ENCODE measurements around the gene PDE11A. TPM values are rescaled to one million over a fixed set of nuclear protein-coding genes. Genes with fewer than 3 reads are reported as not detected.

Gene PDE11A
- total and polyA plus RNA-seq, 2 of the 8 experiments (the other 6 are each of a cell fraction or from before 2014, with no cell fraction given) = 0.19 to 0.23 TPM

DNA sequence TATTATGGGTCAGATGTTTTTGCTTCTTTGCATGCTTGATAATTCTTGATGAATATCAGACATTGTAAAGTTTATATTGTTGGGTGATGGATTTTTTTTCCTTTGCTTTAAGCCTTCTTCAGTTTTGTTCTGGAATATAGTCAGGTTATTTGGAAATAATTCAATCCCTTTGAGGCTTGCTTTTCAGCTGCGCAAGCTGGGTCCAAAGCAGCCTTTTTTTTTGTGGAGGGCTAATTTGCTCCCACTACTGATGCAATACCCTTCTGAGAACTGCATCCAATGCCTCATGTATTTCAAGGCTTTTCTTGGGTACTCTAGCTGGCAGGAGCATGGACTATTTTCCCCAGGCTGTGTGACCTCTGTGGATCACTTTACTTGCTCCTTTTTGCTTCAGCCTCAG, 434.1 kb downstream of the PDE11A start:
- Histone ChIP-seq H2BK12ac (ENCODE audit: low read depth, low read length) (no peak overlapping the region), H2AFZ (ENCODE audit: low read length) (no peak overlapping the region), H3K4me3 (ENCODE audit: extremely low read depth in 1 of 4, insufficient read depth in 2 of 4, low read depth in 3 of 4, low read length in 4 of 4) (no peak overlapping the region), H3K9me3 (ENCODE audit: insufficient read depth in 2 of 2, low read depth in 1 of 2, low read length in 1 of 2) (peaks cover 0 to under 1% of the 10 kb centered on the region in 2 experiments; a peak in 1 of 4 replicates), H3K56ac (replicated peaks; ENCODE audit: insufficient read length, low read depth, low read length) (no peak overlapping the region), H4K8ac (ENCODE audit: extremely low read depth, insufficient read depth, low read length) (no peak overlapping the region), H2BK5ac (ENCODE audit: low read depth, low read length) (no peak overlapping the region), H2BK120ac (replicated peaks; ENCODE audit: low read depth, low read length) (no peak overlapping the region), H3K23ac (ENCODE audit: insufficient read length) (no peak overlapping the region), H3K18ac (ENCODE audit: extremely low read depth, low read length) (no peak overlapping the region), H3K4ac (replicated peaks; ENCODE audit: insufficient read length, low read depth, low read length) (no peak overlapping the region), H2AK5ac (ENCODE audit: low read depth, low read length) (no peak overlapping the region), H3K36me3 (ENCODE audit: control insufficient read depth in 2 of 4, insufficient read depth in 4 of 4, low read length in 3 of 4) (no peaks in the 10 kb centered on the region; a peak in 1 of 8 replicates), H3K27me3 (replicated peaks in 1 of 4; ENCODE audit: control insufficient read depth in 3 of 4, extremely low read depth in 1 of 4, insufficient read depth in 3 of 4, low read length in 3 of 4) (peaks cover 0 to 2% (median 0%) of the 10 kb centered on the region in 4 experiments; a peak in 2 of 7 replicates), H3K27ac (ENCODE audit: low read depth, low read length) (no peak overlapping the region), H4K5ac (ENCODE audit: insufficient read length, low read depth, low read length) (no peak overlapping the region), H3K4me1 (replicated peaks in 1 of 4; ENCODE audit: control insufficient read depth in 3 of 4, insufficient read depth in 4 of 4, low read length in 3 of 4) (peaks cover 0 to 4% (median 1%) of the 10 kb centered on the region in 4 experiments; a peak in 2 of 7 replicates), H2BK20ac (ENCODE audit: low read length) (no peak overlapping the region), H3K79me1 (ENCODE audit: low read depth, low read length) (no peaks in the 10 kb centered on the region), H2BK15ac (ENCODE audit: low read length) (no peak overlapping the region), H3K14ac (ENCODE audit: insufficient read length) (no peak overlapping the region), H3K9ac (replicated peaks in 1 of 4; ENCODE audit: extremely low read depth in 1 of 4, low read depth in 3 of 4, low read length in 3 of 4) (no peak overlapping the region), H4K20me1 (replicated peaks in 1 of 2; ENCODE audit: control insufficient read depth in 1 of 2, insufficient read depth in 2 of 2, low read length in 2 of 2) (no peaks in the 10 kb centered on the region), H3K23me2 (ENCODE audit: low read depth, low read length) (no peaks in the 10 kb centered on the region), H3K4me2 (ENCODE audit: insufficient read depth in 1 of 2, low read depth in 2 of 2, low read length in 2 of 2) (no peak overlapping the region), H4K91ac (replicated peaks; ENCODE audit: insufficient read length, low read length) (no peak overlapping the region), H3K79me2 (ENCODE audit: control insufficient read depth in 1 of 2, insufficient read depth in 2 of 2, low read length in 2 of 2) (no peaks in the 10 kb centered on the region)
- ChIA-PET POLR2A (ENCODE audit: partially characterized antibody) (interaction anchor here (0.6 to 1.0 kb wide), 2 partner anchors 10 to 55 kb away, joined by 3 read pairs; no protein-coding TSS in a partner anchor), CTCF (ENCODE audit: partially characterized antibody) (interaction anchor here (1.3 kb wide), 1 partner anchor 64 kb away, joined by 3 read pairs; no protein-coding TSS in a partner anchor)
- WGBS, 2 experiments (ENCODE audit: extremely low coverage in 1 of 2, insufficient coverage in 1 of 2, insufficient read length in 1 of 2, insufficient replicate concordance in 2 of 2, low coverage in 1 of 2, low lambda C conversion rate in 2 of 2, missing lambda C conversion rate in 1 of 2) = 93% methylated on average over 1 of the region's 1 CpG; no CpG with 5 or more reads in 1 of the 2 experiments
- DNase-seq (ENCODE audit: low read depth in 1 of 2, low spot score in 2 of 2) (no peak), FAIRE-seq (no peak)
- TF ChIP-seq SIRT6 (IDR thresholded peaks at IDR 0.05; ENCODE audit: low read length) = no peak
- no peak for TF ChIP-seq CHD1 (IDR thresholded peaks at IDR 0.05; ENCODE audit: low read depth, low read length)
- TF ChIP-seq SP2 (IDR thresholded peaks at IDR 0.05; ENCODE audit: low read length) = no peak
- no peak for TF ChIP-seq EP300 (IDR thresholded peaks at IDR 0.05; ENCODE audit: borderline replicate concordance in 1 of 2, low read depth in 2 of 2, low read length in 2 of 2)
- TF ChIP-seq TCF12 (IDR thresholded peaks at IDR 0.05; ENCODE audit: low read depth, low read length) = no peak
- no peak for TF ChIP-seq ASH2L (IDR thresholded peaks at IDR 0.05; ENCODE audit: low read length)
- no peak for TF ChIP-seq TAF7 (optimal IDR thresholded peaks at IDR 0.05; ENCODE audit: borderline replicate concordance, low read depth, low read length)
- TF ChIP-seq KDM4A (IDR thresholded peaks at IDR 0.05; ENCODE audit: low read depth, low read length, severe bottlenecking) = no peak
- TF ChIP-seq RXRA (IDR thresholded peaks at IDR 0.05; ENCODE audit: insufficient read depth, low read depth, low read length) = no peak
- no peak for TF ChIP-seq CHD2 (IDR thresholded peaks at IDR 0.05; ENCODE audit: low read length)
- no peak for TF ChIP-seq TEAD4 (IDR thresholded peaks at IDR 0.05; ENCODE audit: low read depth, low read length)
- no peak for TF ChIP-seq TAF1 (IDR thresholded peaks at IDR 0.05; ENCODE audit: low read depth, low read length)
- no peak for TF ChIP-seq SP1 (IDR thresholded peaks at IDR 0.05; ENCODE audit: low read depth, low read length)
- TF ChIP-seq GABPA (IDR thresholded peaks at IDR 0.05; ENCODE audit: borderline replicate concordance, insufficient read depth, low read length) = no peak
- no peak for TF ChIP-seq FOSL1 (IDR thresholded peaks at IDR 0.05; ENCODE audit: insufficient read depth, low read depth, low read length)
- TF ChIP-seq POLR2AphosphoS5 (IDR thresholded peaks at IDR 0.05; ENCODE audit: low read depth, low read length) = no peak

All from H1 (cell line).